Spleen (tissue), 7 donors: Measurements from ENCODE around the gene TARBP1.

ENCODE experiments used
- POLR2A ChIP-seq, 3 donors: fragments of 450-650 bp; IDR thresholded peaks; one replicate each; pipeline ENCODE4 v1.5.1; 2017; ENCODE audit warnings: antibody characterized with exemption in 3 of 3, mild to moderate bottlenecking in 1 of 3
- TF ChIP-seq, protein P1 (sequence below), 11 experiments: fragments of 200-600 bp in 7 of 11; fragments of 450-650 bp in 4 of 11; sonication (generic) in 4 of 11; IDR thresholded peaks in 8 of 11; conservative IDR thresholded peaks in 3 of 11; 1 replicate in 7 of 11; 2 replicates in 4 of 11; pipeline versions ENCODE4 v1.4.0 to v1.8.0; 2016 to 2021; ENCODE audit warnings: antibody characterized with exemption in 11 of 11, inconsistent platforms in 4 of 11, mild to moderate bottlenecking in 1 of 11
- donor health status: DM: no; HTN: no; CAD: no; lungs with moderate emphysema.
- donor health status: DM: no; HTN: no; CAD: no.
- donor health status: DM: no; HTN: no; CAD: no.

DNA sequence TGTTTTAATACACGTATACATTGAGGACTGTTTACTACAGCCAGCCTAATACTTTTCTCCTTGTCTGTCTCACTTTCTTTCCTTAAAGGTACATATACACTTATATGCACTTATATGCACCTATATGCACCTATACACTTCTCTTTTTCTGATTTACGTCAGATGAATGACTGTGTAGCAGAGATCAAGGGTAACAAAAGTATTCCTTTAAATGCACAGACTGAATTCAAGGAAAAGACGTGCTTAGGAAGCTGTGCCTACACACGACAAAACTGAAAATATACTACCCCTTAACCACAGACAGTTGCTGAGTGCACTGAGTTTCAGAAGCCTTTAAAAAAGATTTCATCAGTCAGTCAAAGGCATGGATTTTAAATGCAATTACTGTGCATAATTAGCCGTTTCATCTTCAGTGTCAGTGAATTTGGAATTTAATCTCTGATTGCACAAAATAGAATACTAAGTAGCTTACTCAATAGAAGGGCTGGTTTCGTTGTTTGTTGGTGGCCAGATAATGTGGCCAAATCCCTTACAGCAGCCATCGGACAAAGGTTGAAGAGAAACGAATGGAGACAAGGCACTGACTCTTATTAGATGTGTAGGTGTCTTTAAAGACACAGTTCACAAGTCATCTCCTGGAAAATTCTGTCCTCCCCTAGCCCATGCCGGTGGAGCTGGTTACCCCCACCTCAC lies 38.3 kb upstream of the TARBP1 start:
- TF ChIP-seq, protein P1, sequence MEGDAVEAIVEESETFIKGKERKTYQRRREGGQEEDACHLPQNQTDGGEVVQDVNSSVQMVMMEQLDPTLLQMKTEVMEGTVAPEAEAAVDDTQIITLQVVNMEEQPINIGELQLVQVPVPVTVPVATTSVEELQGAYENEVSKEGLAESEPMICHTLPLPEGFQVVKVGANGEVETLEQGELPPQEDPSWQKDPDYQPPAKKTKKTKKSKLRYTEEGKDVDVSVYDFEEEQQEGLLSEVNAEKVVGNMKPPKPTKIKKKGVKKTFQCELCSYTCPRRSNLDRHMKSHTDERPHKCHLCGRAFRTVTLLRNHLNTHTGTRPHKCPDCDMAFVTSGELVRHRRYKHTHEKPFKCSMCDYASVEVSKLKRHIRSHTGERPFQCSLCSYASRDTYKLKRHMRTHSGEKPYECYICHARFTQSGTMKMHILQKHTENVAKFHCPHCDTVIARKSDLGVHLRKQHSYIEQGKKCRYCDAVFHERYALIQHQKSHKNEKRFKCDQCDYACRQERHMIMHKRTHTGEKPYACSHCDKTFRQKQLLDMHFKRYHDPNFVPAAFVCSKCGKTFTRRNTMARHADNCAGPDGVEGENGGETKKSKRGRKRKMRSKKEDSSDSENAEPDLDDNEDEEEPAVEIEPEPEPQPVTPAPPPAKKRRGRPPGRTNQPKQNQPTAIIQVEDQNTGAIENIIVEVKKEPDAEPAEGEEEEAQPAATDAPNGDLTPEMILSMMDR (IDR thresholded peaks at IDR 0.05 in 8 of 11, conservative IDR thresholded peaks at IDR 0.05 in 3 of 11) = no peak
- no peak for TF ChIP-seq POLR2A (IDR thresholded peaks at IDR 0.05)
